Activated T-helper 17 cell treated with anti-CD3 and anti-CD28 coated beads, Interleukin-2, amount 50 U/mL, for 72 hours (primary cell): ENCODE results near the gene CDIPT. TPM values are rescaled to one million over a fixed set of nuclear protein-coding genes. Genes with fewer than 3 reads are reported as not detected.

Experiments used
- ATAC-seq: fragments of 150-1000 bp; cut with Tn5 transposase; replicated peaks from 2 replicates; pipeline ENCODE4 v1.10.0; 2021; ENCODE audit warnings: mild to moderate bottlenecking, moderate library complexity
- H3K27ac Mint-ChIP-seq: one replicate; pipeline ENCODE4 v1.8.0; 2022; ENCODE audit warnings: mixed read lengths
- H3K27me3 Mint-ChIP-seq: one replicate; pipeline ENCODE4 v1.8.0; 2022; ENCODE audit warnings: mixed read lengths
- H3K36me3 Mint-ChIP-seq: one replicate; pipeline ENCODE4 v1.8.0; 2022; ENCODE audit warnings: low read depth, mild to moderate bottlenecking, mixed read lengths
- H3K4me1 Mint-ChIP-seq: one replicate; pipeline ENCODE4 v1.8.0; 2022; ENCODE audit warnings: mixed read lengths
- H3K4me3 Mint-ChIP-seq: one replicate; pipeline ENCODE4 v1.8.0; 2022; ENCODE audit warnings: mild to moderate bottlenecking, mixed read lengths
- H3K9me3 Mint-ChIP-seq: one replicate; pipeline ENCODE4 v1.8.0; 2022; ENCODE audit warnings: mixed read lengths
- total RNA-seq, 2 donors: library from RNA; stranded (reverse); gene quantifications; one replicate each; pipeline ENCODE4 v1.2.3, GENCODE V29; 2022

Gene CDIPT
- total RNA-seq, 2 donors from 2014 or later: 36.1 to 45.9 TPM

DNA sequence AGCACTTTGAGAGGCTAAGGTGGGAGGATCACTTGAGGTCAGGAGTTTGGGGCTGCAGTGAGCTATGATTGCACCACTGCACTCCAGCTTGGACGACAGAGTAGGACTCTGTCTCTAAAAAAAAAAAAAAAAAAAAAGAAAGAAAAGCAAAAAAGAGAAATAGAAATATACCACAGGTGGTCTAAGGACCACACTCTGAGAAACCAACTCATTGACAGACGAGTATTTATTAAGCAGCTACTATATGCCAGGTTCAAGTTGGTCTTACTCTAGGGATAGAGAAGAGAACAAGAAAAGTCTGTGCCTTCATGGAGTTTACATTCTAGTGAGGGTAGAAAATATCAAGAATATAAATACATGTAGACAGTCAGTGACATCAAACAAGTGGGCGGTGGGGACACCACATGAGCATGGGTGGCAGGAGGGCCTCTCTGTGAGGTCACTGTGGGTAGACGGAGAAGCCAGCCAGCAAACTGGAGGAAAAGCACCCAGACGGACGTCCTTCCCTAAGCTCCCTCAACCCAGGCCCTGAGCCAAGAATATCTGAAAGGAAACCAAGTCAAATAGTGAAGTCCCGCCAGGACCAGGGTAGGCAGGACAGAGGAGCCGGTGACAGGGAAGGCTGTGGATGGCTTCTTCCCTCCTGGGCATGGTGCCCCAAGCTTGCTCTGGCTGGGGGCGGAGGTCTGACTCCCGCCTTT is 4.7 kb downstream of the CDIPT start:
- Mint-ChIP-seq H3K4me3 (no peak overlapping the region), H3K36me3 (peaks cover 37% of the 10 kb centered on the region), H3K27ac (no peak overlapping the region), H3K4me1 (peaks cover 6% of the 10 kb centered on the region), H3K27me3 (no peaks in the 10 kb centered on the region), H3K9me3 (no peaks in the 10 kb centered on the region)
- no peak for ATAC-seq

GRCh38 chr16:29857133-29857760 is 5.8 kb downstream of the CDIPT start:
- no peak for ATAC-seq
- H3K9me3 Mint-ChIP-seq: no peaks in the 10 kb centered on the region
- no peaks in the 10 kb centered on the region for H3K27me3 Mint-ChIP-seq
- H3K4me1 Mint-ChIP-seq: peaks cover 6% of the 10 kb centered on the region
- no peak overlapping the region for H3K4me3 Mint-ChIP-seq
- no peak overlapping the region for H3K27ac Mint-ChIP-seq
- H3K36me3 Mint-ChIP-seq: peaks cover 34% of the 10 kb centered on the region

- Mint-ChIP-seq H3K27me3 (no peaks in the 10 kb centered on the region), H3K27ac (no peak overlapping the region), H3K4me3 (no peak overlapping the region), H3K4me1 (no peaks in the 10 kb centered on the region), H3K36me3 (peaks cover 30% of the 10 kb centered on the region), H3K9me3 (no peaks in the 10 kb centered on the region)
- ATAC-seq: peak; percentile 31
Observed at GRCh38 chr16:29854520-29855100, 8.4 kb downstream of the CDIPT start.

GRCh38 chr16:29852654-29853053 is 10.4 kb downstream of the CDIPT start:
- no peak for ATAC-seq
- Mint-ChIP-seq H3K36me3 (peaks cover 33% of the 10 kb centered on the region), H3K4me3 (no peak overlapping the region), H3K4me1 (no peaks in the 10 kb centered on the region), H3K27me3 (no peaks in the 10 kb centered on the region), H3K9me3 (no peaks in the 10 kb centered on the region), H3K27ac (no peak overlapping the region)

DNA sequence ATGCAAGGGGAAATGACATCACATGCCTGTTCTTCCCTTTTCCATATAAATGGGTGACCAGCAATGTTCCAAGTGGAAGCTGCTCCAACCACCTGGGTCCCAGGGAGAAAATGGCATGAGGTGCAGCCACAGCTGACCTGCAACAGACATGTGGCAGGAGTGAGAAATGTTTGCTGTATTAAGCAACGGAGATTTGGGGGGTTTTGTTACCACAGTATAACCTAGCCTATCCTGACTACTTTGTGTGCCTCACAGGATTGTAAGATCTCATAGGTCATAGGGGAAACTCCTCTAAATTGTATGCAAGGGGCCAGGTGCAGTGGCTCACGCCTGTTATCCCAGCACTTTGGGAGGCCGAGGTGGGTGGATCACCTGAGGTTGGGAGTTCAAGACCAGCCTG is 12.0 kb downstream of the CDIPT start:
- Mint-ChIP-seq H3K9me3 (no peaks in the 10 kb centered on the region), H3K27ac (no peak overlapping the region), H3K36me3 (peaks cover 43% of the 10 kb centered on the region), H3K27me3 (no peaks in the 10 kb centered on the region), H3K4me3 (no peak overlapping the region), H3K4me1 (no peaks in the 10 kb centered on the region)
- no peak for ATAC-seq

DNA sequence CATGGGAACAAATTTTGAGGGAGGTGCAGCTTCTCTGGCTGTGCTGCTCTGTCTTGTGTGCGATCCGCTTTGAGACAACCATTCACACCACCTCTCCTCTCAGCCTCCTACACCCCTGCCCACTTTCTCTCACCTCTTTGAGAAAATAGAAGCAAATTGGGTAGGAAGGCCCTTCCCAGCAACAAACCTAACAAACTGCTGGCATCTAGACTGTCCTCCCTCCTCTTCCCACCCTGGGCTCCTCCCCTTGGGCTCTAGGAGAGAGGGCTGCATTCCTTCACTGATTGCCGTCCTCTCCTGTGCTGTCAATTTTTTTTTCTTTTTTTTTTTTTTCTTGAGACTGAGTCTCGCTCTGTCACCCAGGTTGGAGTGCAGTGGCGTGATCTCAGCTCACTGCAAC is 13.5 kb downstream of the CDIPT start:
- H3K9me3 Mint-ChIP-seq: no peaks in the 10 kb centered on the region
- peaks cover 58% of the 10 kb centered on the region for H3K36me3 Mint-ChIP-seq
- H3K4me3 Mint-ChIP-seq: no peak overlapping the region
- peak overlapping the region; percentile 46 for H3K27ac Mint-ChIP-seq
- ATAC-seq: no peak
- no peaks in the 10 kb centered on the region for H3K4me1 Mint-ChIP-seq
- no peaks in the 10 kb centered on the region for H3K27me3 Mint-ChIP-seq

GRCh38 chr16:29848420-29849297 is 14.4 kb downstream of the CDIPT start:
- H3K36me3 Mint-ChIP-seq: peaks cover 67% of the 10 kb centered on the region
- H3K9me3 Mint-ChIP-seq: no peaks in the 10 kb centered on the region
- H3K4me1 Mint-ChIP-seq: no peaks in the 10 kb centered on the region
- peak; percentile 95 for ATAC-seq
- H3K4me3 Mint-ChIP-seq: no peak overlapping the region
- H3K27me3 Mint-ChIP-seq: no peaks in the 10 kb centered on the region
- H3K27ac Mint-ChIP-seq: no peak overlapping the region

DNA sequence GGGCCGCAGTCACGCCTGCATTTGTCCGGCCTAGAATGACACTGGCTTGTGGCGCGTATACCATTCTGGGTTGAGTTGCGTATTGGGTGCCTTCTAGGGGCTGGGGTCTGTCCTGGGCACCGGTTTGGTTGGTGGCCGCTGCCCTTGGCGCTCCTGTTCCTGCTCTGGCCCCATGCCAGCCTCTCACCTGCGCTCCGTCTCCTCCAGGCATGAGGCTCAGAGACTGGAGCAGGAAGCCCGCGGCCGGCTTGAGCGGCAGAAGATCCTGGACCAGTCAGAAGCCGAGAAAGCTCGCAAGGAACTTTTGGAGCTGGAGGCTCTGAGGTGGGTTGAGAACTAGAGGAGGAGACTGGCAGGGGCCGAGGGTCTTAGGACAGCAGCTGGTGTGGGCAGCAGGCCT is 17.4 kb downstream of the CDIPT start:
- H3K4me1 Mint-ChIP-seq: no peaks in the 10 kb centered on the region
- peaks cover 87% of the 10 kb centered on the region for H3K36me3 Mint-ChIP-seq
- ATAC-seq: no peak
- no peak overlapping the region for H3K27ac Mint-ChIP-seq
- no peak overlapping the region for H3K4me3 Mint-ChIP-seq
- H3K27me3 Mint-ChIP-seq: no peaks in the 10 kb centered on the region
- H3K9me3 Mint-ChIP-seq: no peaks in the 10 kb centered on the region

DNA sequence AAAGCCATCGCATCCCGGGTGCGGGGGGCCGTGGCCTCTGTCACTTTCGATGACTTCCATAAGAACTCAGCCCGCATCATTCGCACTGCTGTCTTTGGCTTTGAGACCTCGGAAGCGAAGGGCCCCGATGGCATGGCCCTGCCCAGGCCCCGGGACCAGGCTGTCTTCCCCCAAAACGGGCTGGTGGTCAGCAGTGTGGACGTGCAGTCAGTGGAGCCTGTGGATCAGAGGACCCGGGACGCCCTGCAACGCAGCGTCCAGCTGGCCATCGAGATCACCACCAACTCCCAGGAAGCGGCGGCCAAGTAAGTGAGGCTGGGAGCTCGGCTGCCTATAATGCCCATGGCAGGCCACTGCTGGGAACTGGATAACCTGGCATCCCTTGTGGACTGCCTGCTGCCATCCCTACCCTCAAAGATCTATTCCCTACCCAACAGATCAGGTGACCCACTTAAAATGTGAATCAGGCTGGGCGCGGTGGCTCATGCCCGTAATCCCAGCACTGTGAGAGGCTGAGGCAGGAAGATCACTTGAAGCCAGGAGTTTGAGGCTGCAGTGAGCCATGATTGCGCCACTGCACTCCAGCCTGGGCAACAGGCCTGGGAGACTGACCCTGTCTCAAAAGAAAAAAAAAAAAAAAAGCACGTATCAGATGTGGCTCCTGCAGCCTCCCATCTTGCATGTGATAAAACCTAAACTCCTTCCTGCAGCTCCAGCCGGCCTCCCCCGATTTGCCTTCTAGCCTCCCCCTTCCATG is 18.3 kb downstream of the CDIPT start:
- no peaks in the 10 kb centered on the region for H3K4me1 Mint-ChIP-seq
- no peak overlapping the region for H3K27ac Mint-ChIP-seq
- H3K27me3 Mint-ChIP-seq: no peaks in the 10 kb centered on the region
- no peak for ATAC-seq
- no peaks in the 10 kb centered on the region for H3K9me3 Mint-ChIP-seq
- peaks cover 87% of the 10 kb centered on the region for H3K36me3 Mint-ChIP-seq
- no peak overlapping the region for H3K4me3 Mint-ChIP-seq

- H3K36me3 Mint-ChIP-seq: peaks cover 87% of the 10 kb centered on the region
- no peaks in the 10 kb centered on the region for H3K9me3 Mint-ChIP-seq
- no peak overlapping the region for H3K4me3 Mint-ChIP-seq
- H3K4me1 Mint-ChIP-seq: no peaks in the 10 kb centered on the region
- peak overlapping the region; percentile 66 for H3K27ac Mint-ChIP-seq
- ATAC-seq: no peak
- H3K27me3 Mint-ChIP-seq: no peaks in the 10 kb centered on the region
Observed at GRCh38 chr16:29843931-29844330, 19.1 kb downstream of the CDIPT start.

DNA sequence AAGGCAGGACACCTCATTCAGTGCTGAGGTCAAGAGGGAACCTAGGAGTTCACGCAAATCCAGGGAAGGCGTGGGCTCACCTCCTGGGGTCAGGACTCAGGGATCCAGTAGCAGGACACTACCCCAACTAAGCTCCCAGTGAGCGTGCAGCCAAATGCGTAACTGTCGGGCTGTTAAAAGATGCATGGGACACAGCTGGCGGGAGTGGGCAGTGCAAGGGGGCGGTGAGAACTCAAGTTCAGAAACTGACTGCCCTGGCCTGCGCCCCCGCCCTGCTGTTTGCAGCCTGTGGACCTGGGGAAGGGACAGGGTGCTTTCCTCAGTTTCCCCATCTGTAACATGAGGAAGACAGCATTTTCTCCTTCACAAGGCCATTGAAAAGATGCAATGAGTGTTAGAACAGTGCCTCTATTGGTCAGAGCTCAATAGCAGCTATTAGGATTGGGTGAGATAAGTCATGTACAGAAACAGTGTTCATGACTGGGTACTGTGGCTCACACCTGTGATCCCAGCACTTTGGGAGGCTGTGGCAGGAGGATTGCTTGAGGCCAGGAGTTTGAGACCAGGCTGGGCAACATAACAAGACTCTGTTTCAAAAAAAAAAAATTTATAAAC is 20.2 kb downstream of the CDIPT start:
- H3K9me3 Mint-ChIP-seq: no peaks in the 10 kb centered on the region
- no peaks in the 10 kb centered on the region for H3K27me3 Mint-ChIP-seq
- ATAC-seq: peak; percentile 29
- no peak overlapping the region for H3K27ac Mint-ChIP-seq
- no peak overlapping the region for H3K4me3 Mint-ChIP-seq
- no peaks in the 10 kb centered on the region for H3K4me1 Mint-ChIP-seq
- H3K36me3 Mint-ChIP-seq: peaks cover 87% of the 10 kb centered on the region

DNA sequence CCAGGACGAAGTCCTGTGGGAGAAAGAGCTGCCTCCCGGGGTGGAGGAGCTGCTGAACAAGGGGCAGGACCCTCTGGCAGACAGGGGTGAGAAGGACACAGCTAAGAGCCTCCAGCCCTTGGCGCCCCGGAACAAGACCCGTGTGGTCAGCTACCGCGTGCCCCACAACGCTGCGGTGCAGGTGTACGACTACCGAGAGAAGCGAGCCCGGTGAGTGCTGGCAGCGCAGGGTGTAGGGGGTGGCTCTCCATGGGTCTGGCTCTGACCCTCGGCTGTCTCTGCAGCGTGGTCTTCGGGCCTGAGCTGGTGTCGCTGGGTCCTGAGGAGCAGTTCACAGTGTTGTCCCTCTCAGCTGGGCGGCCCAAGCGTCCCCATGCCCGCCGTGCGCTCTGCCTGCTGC is 21.4 kb downstream of the CDIPT start:
- no peak for ATAC-seq
- H3K27me3 Mint-ChIP-seq: no peaks in the 10 kb centered on the region
- H3K4me3 Mint-ChIP-seq: no peak overlapping the region
- no peaks in the 10 kb centered on the region for H3K4me1 Mint-ChIP-seq
- peaks cover 89% of the 10 kb centered on the region for H3K36me3 Mint-ChIP-seq
- H3K27ac Mint-ChIP-seq: no peak overlapping the region
- no peaks in the 10 kb centered on the region for H3K9me3 Mint-ChIP-seq

DNA sequence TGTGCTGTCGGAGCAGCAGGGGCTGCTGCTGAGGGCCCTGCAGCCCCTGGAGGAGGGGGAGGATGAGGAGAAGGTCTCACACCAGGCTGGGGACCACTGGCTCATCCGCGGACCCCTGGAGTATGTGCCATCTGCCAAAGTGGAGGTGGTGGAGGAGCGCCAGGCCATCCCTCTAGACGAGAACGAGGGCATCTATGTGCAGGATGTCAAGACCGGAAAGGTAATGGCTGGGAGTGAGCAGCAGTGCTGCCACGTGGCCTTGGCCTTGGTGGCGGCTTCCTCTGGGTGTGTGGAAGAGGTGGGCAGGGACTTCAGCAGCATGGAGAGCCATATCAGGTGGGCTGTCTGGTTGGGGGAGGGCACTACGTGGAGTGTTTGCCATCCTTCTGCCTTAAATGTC is 22.8 kb downstream of the CDIPT start:
- Mint-ChIP-seq H3K36me3 (peaks cover 94% of the 10 kb centered on the region), H3K27me3 (no peaks in the 10 kb centered on the region)

DNA sequence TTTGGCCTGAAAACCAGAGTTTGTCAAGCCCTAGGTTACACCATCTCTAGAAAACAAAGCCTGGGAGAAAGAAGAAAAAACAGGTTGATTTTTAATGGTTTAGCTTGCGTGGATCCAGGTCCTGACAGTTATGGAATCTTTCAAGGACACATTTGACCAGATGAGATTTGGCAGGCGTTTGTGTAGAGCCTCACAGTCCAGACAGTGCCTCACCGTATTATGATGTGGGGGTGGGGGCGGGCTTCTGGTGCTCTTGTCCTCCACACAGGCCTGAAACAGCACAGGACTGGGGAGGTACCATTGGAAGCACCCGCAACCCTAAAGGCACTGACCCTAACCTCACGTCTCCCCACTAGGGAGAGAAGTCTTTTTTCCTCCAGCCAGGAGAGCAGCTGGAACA is 23.2 kb downstream of the CDIPT start:
- Mint-ChIP-seq H3K27me3 (no peaks in the 10 kb centered on the region), H3K4me1 (no peaks in the 10 kb centered on the region), H3K9me3 (no peaks in the 10 kb centered on the region), H3K36me3 (peaks cover 94% of the 10 kb centered on the region), H3K4me3 (no peak overlapping the region), H3K27ac (peak overlapping the region; percentile 65)
- ATAC-seq: no peak

More for the DNA sequence above, 22.8 kb downstream of the CDIPT start:
- peak overlapping the region; percentile 65 for H3K27ac Mint-ChIP-seq
- ATAC-seq: no peak
- no peaks in the 10 kb centered on the region for H3K4me1 Mint-ChIP-seq
- H3K4me3 Mint-ChIP-seq: no peak overlapping the region
- H3K9me3 Mint-ChIP-seq: no peaks in the 10 kb centered on the region
